A549 (cell line): ENCODE measurements around the gene CACNB1. TPM values are rescaled to one million over a fixed set of nuclear protein-coding genes. Genes with fewer than 3 reads are reported as not detected.

Experiments used
- ATAC-seq, 2 experiments: fragments of 200-7000 bp in 1 of 2; fragments of >200 bp in 1 of 2; cut with Nextera tagmentation in 1 of 2; cut with Tn5 transposase in 1 of 2; 3 replicates each; pipeline versions ENCODE4 v1.8.0 to v1.9.1; 2018 to 2020; ENCODE audit warnings: mild to moderate bottlenecking in 1 of 2, moderate library complexity in 1 of 2
- CTCF ChIA-PET: fragments of 300-600 bp; sonication (Branson Sonifier 250); formaldehyde crosslinking; extraction: SDS; loops from one replicate; lab custom pipeline; 2021; ENCODE audit warnings: antibody characterized with exemption, inconsistent platforms; lab: Yijun Ruan, JAX
- POLR2A ChIA-PET: fragments of 350-600 bp; formaldehyde crosslinking; extraction: SDS; loops from one replicate; lab custom pipeline; 2021; ENCODE audit warnings: antibody characterized with exemption, inconsistent platforms; lab: Yijun Ruan, JAX
- DNase-seq, 2 experiments: peaks; one replicate each; pipeline versions ENCODE4 v3.0.0 to v3.0.0-alpha.2; 2011 to 2016; ENCODE audit warnings: low read depth in 1 of 2, low spot score in 1 of 2
- FAIRE-seq: peaks from 2 replicates; lab custom pipeline; 2011; peaks lifted over from hg19 to GRCh38; lab: Jason Lieb, UNC
- H3K27ac ChIP-seq, 2 experiments: fragments of >200 bp; sonication (Bioruptor Twin); formaldehyde crosslinking; 3 replicates each; pipeline ENCODE4 v1.5.1; 2016 to 2017
- H3K4me1 ChIP-seq: fragments of >200 bp; sonication (Bioruptor Twin); formaldehyde crosslinking; 3 replicates; pipeline ENCODE4 v1.6.1; 2016
- H3K4me2 ChIP-seq: fragments of >200 bp; sonication (Bioruptor Twin); formaldehyde crosslinking; 3 replicates; pipeline ENCODE4 v1.6.1; 2016
- H3K4me3 ChIP-seq: fragments of >200 bp; sonication (Bioruptor Twin); formaldehyde crosslinking; 3 replicates; pipeline ENCODE4 v1.5.1; 2016
- H3K9me3 ChIP-seq: fragments of >200 bp; sonication (Bioruptor Twin); formaldehyde crosslinking; 3 replicates; pipeline ENCODE4 v1.6.1; 2016
- CHD4 ChIP-seq: fragments of 200-600 bp; sonication (generic); IDR thresholded peaks from 2 replicates; pipeline ENCODE4 v1.6.1; 2016; ENCODE audit warnings: antibody characterized with exemption, mild to moderate bottlenecking, borderline replicate concordance
- EP300 ChIP-seq, 2 experiments: fragments of >200 bp; sonication (Bioruptor Twin); formaldehyde crosslinking; IDR thresholded peaks; 2 replicates in 1 of 2; 3 replicates in 1 of 2; pipeline ENCODE4 v1.6.1; 2016 to 2017
- ESRRA ChIP-seq: fragments of 150-350 bp; IDR thresholded peaks from 2 replicates; pipeline ENCODE4 v1.6.1; 2014; ENCODE audit warnings: mild to moderate bottlenecking, low read length, borderline replicate concordance
- GATA3 ChIP-seq: IDR thresholded peaks from 2 replicates; pipeline ENCODE4 v1.6.1; 2012; ENCODE audit warnings: borderline replicate concordance
- HOXB13 ChIP-seq: fragments of 250-450 bp; sonication (Bioruptor Pico); IDR thresholded peaks from 2 replicates; pipeline ENCODE4 v1.5.0; 2020; ENCODE audit warnings: low read depth, mild to moderate bottlenecking, moderate library complexity
- KDM1A ChIP-seq: fragments of 200-600 bp; sonication (generic); IDR thresholded peaks from 2 replicates; pipeline ENCODE4 v1.6.1; 2016; ENCODE audit warnings: low read depth, mild to moderate bottlenecking
- MAFK ChIP-seq: fragments of 450-650 bp; IDR thresholded peaks from 2 replicates; pipeline ENCODE4 v1.6.1; 2014; ENCODE audit not compliant: partially characterized antibody
- NFE2L2 ChIP-seq: fragments of 150-350 bp; conservative IDR thresholded peaks from 2 replicates; pipeline ENCODE4 v1.6.1; 2014; ENCODE audit warnings: low read length
- NR3C1 ChIP-seq: fragments of >200 bp; sonication (Bioruptor Twin); formaldehyde crosslinking; IDR thresholded peaks from 3 replicates; pipeline ENCODE4 v1.6.1; 2017
- POLR2A ChIP-seq: IDR thresholded peaks from 2 replicates; pipeline ENCODE4 v1.6.1; 2012; ENCODE audit warnings: mild to moderate bottlenecking, low read length
- RCOR1 ChIP-seq: fragments of 150-350 bp; IDR thresholded peaks from 2 replicates; pipeline ENCODE4 v1.6.1; 2014; ENCODE audit warnings: antibody characterized with exemption, low read length, low read depth
- RNF2 ChIP-seq: fragments of 200-600 bp; sonication (generic); IDR thresholded peaks from 2 replicates; pipeline ENCODE4 v1.6.1; 2016; ENCODE audit warnings: low read depth, mild to moderate bottlenecking, antibody characterized with exemption, moderate library complexity, borderline replicate concordance
- ZC3H11A ChIP-seq: fragments of 450-650 bp; IDR thresholded peaks from 2 replicates; pipeline ENCODE4 v1.6.1; 2014; ENCODE audit warnings: antibody characterized with exemption, mild to moderate bottlenecking
- ZFP36 ChIP-seq: fragments of 450-650 bp; IDR thresholded peaks from 2 replicates; pipeline ENCODE4 v1.6.1; 2014; ENCODE audit warnings: borderline replicate concordance; ENCODE audit not compliant: partially characterized antibody
- WGBS: methylation state at CpG from one replicate; pipeline ENCODE4 v1.1.6; 2017; ENCODE audit errors: missing lambda C conversion rate; 5-methylcytosine and 5-hydroxymethylcytosine counted together
- polyA plus RNA-seq, 4 experiments: library from polyadenylated mRNA; depleted of rRNA in 3 of 4; stranded (reverse); fragments of >200 nt; fragmentation: RNase III in 1 of 4; extraction: RNeasy Plus Mini Kit Qiagen cat#74134 plus additional on column Dnase treatment in 1 of 4; gene quantifications; 2 replicates in 3 of 4; 3 replicates in 1 of 4; pipeline ENCODE4 v1.2.3, GENCODE V29; 2011 to 2017
- TF ChIP-seq, protein P1 (sequence below): fragments of 250-450 bp; sonication (Bioruptor Pico); IDR thresholded peaks from 2 replicates; pipeline ENCODE4 v1.5.0; 2020; ENCODE audit warnings: low read depth, mild to moderate bottlenecking, moderate library complexity
- TF ChIP-seq, protein P2 (sequence below): IDR thresholded peaks from 2 replicates; pipeline ENCODE4 v1.6.1; 2012
- TF ChIP-seq, protein P3 (sequence below): fragments of >200 bp; sonication (Bioruptor Twin); formaldehyde crosslinking; IDR thresholded peaks from 2 replicates; pipeline ENCODE4 v1.6.1; 2016
- TF ChIP-seq, protein P4 (sequence below): IDR thresholded peaks from 2 replicates; pipeline ENCODE4 v1.6.1; 2012; ENCODE audit warnings: low read depth, borderline replicate concordance
- TF ChIP-seq, protein P5 (sequence below): fragments of 200-600 bp; sonication (generic); IDR thresholded peaks from 2 replicates; pipeline ENCODE4 v1.6.1; 2016; ENCODE audit warnings: antibody characterized with exemption, mild to moderate bottlenecking, moderate library complexity

The CACNB1 gene
- polyA plus RNA-seq, 2 of the 4 experiments (the other 2 are of a cell fraction) = 3.6 to 3.9 TPM

DNA sequence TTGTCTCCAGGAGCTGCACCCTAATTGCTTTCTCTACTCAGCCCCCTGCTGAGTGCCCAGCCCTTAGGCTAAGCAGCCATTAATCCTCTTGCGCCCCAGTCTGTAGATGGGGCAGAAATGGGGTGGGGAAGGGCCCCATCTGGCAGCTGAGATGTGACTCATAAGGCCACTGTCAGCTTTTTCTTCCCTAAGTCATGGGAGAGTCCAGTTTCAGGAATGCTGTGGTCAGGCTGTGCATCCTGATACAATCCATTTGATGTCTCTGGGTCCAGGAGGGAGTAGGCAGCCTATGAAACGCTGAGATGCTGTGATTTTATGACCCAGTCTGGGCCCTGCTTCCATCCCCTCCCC lies 58.3 kb downstream of the CACNB1 start:
- WGBS = 51% methylated on average over 2 of the region's 2 CpGs
- no peak overlapping the region for H3K27ac ChIP-seq
- TF ChIP-seq, protein P1, sequence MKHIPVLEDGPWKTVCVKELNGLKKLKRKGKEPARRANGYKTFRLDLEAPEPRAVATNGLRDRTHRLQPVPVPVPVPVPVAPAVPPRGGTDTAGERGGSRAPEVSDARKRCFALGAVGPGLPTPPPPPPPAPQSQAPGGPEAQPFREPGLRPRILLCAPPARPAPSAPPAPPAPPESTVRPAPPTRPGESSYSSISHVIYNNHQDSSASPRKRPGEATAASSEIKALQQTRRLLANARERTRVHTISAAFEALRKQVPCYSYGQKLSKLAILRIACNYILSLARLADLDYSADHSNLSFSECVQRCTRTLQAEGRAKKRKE (CRISPR knock-in tag) = no peak
- TF ChIP-seq, protein P2, sequence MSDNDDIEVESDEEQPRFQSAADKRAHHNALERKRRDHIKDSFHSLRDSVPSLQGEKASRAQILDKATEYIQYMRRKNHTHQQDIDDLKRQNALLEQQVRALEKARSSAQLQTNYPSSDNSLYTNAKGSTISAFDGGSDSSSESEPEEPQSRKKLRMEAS = no peak
- TF ChIP-seq RCOR1 (no peak), ZC3H11A (no peak), CHD4 (no peak), MAFK (no peak), KDM1A (no peak), ESRRA (no peak)
- TF ChIP-seq, protein P3, sequence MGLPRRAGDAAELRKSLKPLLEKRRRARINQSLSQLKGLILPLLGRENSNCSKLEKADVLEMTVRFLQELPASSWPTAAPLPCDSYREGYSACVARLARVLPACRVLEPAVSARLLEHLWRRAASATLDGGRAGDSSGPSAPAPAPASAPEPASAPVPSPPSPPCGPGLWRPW = no peak
- no peak overlapping the region for H3K4me3 ChIP-seq
- ChIA-PET CTCF (interaction anchor here (1.1 to 29.6 kb wide), 3 partner anchors 10 to 34 kb away, joined by 4 to 612 read pairs (median 11); partner anchors contain the start of gene ARL5C), POLR2A (interaction anchor here (0.7 kb wide), 1 partner anchor 259 kb away, joined by 3 read pairs; no protein-coding TSS in a partner anchor)
- DNase-seq (peak in 1 of 2 experiments; percentile 48), FAIRE-seq (no peak), ATAC-seq (peak; percentile 53 to 54; a peak in 3 of 6 replicates)
- no peaks in the 10 kb centered on the region for H3K4me1 ChIP-seq
- no peaks in the 10 kb centered on the region for H3K9me3 ChIP-seq
- no peak overlapping the region for H3K4me2 ChIP-seq

DNA sequence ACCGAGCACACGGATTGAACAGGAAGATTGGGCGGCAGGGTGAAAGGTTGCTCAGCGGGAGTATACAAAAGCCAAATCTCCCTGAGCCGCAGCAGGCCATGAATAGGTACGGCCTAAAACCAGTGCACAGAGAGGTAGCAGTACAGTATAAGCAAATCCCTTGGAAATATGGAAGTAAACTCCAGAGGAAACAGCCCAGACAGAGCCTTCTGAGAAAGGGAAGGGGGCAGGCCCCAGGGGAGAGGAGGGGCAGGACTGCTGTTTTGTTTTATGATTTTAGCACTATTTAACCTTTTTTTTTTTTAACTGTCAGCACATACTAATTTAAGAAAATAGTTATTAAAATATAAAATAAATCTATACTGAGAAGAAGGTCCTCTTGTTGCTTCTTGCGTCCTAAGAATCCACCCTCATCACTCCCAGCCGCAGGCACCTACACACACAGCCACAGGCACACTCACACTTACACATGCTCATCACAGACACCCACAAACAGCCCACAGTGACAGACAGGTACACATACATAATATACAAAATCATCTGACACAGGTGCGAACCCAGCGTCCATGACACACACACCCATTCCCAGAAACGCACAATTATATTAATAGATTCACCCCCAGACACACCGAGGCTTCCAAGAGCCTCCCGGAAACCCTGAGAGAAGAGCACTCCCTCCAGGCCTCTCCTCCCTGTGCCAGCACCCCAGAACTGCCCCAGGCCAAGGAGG lies 58.9 kb downstream of the CACNB1 start:
- Histone ChIP-seq H3K4me1 (no peaks in the 10 kb centered on the region), H3K4me3 (no peak overlapping the region), H3K9me3 (no peaks in the 10 kb centered on the region), H3K27ac (no peak overlapping the region), H3K4me2 (no peak overlapping the region)
- FAIRE-seq (no peak), ATAC-seq (peak in 1 of 2 experiments; percentile 21; a peak in 2 of 6 replicates), DNase-seq (no peak)
- POLR2A ChIA-PET = interaction anchor here (0.7 kb wide), 1 partner anchor 258 kb away, joined by 3 read pairs; no protein-coding TSS in a partner anchor
- WGBS = 87% methylated on average over 13 of the region's 13 CpGs
- TF ChIP-seq GATA3 (no peak), HOXB13 (no peak), NFE2L2 (no peak), ESRRA (no peak), POLR2A (no peak), ZFP36 (no peak), RNF2 (no peak), NR3C1 (no peak), MAFK (no peak), CHD4 (no peak), EP300 (IDR thresholded peaks at IDR 0.05) (no peak)
- TF ChIP-seq, protein P4, sequence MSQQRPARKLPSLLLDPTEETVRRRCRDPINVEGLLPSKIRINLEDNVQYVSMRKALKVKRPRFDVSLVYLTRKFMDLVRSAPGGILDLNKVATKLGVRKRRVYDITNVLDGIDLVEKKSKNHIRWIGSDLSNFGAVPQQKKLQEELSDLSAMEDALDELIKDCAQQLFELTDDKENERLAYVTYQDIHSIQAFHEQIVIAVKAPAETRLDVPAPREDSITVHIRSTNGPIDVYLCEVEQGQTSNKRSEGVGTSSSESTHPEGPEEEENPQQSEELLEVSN = no peak
- TF ChIP-seq, protein P5, sequence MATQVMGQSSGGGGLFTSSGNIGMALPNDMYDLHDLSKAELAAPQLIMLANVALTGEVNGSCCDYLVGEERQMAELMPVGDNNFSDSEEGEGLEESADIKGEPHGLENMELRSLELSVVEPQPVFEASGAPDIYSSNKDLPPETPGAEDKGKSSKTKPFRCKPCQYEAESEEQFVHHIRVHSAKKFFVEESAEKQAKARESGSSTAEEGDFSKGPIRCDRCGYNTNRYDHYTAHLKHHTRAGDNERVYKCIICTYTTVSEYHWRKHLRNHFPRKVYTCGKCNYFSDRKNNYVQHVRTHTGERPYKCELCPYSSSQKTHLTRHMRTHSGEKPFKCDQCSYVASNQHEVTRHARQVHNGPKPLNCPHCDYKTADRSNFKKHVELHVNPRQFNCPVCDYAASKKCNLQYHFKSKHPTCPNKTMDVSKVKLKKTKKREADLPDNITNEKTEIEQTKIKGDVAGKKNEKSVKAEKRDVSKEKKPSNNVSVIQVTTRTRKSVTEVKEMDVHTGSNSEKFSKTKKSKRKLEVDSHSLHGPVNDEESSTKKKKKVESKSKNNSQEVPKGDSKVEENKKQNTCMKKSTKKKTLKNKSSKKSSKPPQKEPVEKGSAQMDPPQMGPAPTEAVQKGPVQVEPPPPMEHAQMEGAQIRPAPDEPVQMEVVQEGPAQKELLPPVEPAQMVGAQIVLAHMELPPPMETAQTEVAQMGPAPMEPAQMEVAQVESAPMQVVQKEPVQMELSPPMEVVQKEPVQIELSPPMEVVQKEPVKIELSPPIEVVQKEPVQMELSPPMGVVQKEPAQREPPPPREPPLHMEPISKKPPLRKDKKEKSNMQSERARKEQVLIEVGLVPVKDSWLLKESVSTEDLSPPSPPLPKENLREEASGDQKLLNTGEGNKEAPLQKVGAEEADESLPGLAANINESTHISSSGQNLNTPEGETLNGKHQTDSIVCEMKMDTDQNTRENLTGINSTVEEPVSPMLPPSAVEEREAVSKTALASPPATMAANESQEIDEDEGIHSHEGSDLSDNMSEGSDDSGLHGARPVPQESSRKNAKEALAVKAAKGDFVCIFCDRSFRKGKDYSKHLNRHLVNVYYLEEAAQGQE = no peak
- CTCF ChIA-PET = interaction anchor here (0.8 to 29.6 kb wide), 7 partner anchors 10 to 129 kb away, joined by 3 to 612 read pairs (median 4); partner anchors contain the start of gene ARL5C
